ENCODE measurements around the gene SASH3. TPM values are rescaled to one million over a fixed set of nuclear protein-coding genes. Genes with fewer than 3 reads are reported as not detected.

SASH3 gene
- total RNA-seq, 1 donor from 2014 or later = not detected

GRCh38 chrX:129782706-129783105, 3.0 kb downstream of the SASH3 start:
- H3K4me1 Mint-ChIP-seq (ENCODE audit: unreplicated experiment) = peaks cover 9% of the 10 kb centered on the region
- H3K27me3 Mint-ChIP-seq (ENCODE audit: unreplicated experiment) = peaks cover 7% of the 10 kb centered on the region
- no peak for DNase-seq (ENCODE audit: low spot score)
- TF ChIP-seq, protein P1, sequence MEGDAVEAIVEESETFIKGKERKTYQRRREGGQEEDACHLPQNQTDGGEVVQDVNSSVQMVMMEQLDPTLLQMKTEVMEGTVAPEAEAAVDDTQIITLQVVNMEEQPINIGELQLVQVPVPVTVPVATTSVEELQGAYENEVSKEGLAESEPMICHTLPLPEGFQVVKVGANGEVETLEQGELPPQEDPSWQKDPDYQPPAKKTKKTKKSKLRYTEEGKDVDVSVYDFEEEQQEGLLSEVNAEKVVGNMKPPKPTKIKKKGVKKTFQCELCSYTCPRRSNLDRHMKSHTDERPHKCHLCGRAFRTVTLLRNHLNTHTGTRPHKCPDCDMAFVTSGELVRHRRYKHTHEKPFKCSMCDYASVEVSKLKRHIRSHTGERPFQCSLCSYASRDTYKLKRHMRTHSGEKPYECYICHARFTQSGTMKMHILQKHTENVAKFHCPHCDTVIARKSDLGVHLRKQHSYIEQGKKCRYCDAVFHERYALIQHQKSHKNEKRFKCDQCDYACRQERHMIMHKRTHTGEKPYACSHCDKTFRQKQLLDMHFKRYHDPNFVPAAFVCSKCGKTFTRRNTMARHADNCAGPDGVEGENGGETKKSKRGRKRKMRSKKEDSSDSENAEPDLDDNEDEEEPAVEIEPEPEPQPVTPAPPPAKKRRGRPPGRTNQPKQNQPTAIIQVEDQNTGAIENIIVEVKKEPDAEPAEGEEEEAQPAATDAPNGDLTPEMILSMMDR (IDR thresholded peaks at IDR 0.05; ENCODE audit: unreplicated experiment) = no peak
- no peak overlapping the region for H3K4me3 Mint-ChIP-seq (ENCODE audit: unreplicated experiment)
- no peak overlapping the region for H3K27ac Mint-ChIP-seq (ENCODE audit: unreplicated experiment)
- peaks cover 6% of the 10 kb centered on the region for H3K36me3 Mint-ChIP-seq (ENCODE audit: low read depth, unreplicated experiment)
- no peaks in the 10 kb centered on the region for H3K9me3 Mint-ChIP-seq (ENCODE audit: unreplicated experiment)

- no peak for DNase-seq (ENCODE audit: low spot score)
- peaks cover 7% of the 10 kb centered on the region for H3K27me3 Mint-ChIP-seq (ENCODE audit: unreplicated experiment)
- TF ChIP-seq, protein P1 (IDR thresholded peaks at IDR 0.05; ENCODE audit: unreplicated experiment) = no peak
- peaks cover 9% of the 10 kb centered on the region for H3K4me1 Mint-ChIP-seq (ENCODE audit: unreplicated experiment)
- no peak overlapping the region for H3K27ac Mint-ChIP-seq (ENCODE audit: unreplicated experiment)
- peaks cover 6% of the 10 kb centered on the region for H3K36me3 Mint-ChIP-seq (ENCODE audit: low read depth, unreplicated experiment)
- H3K9me3 Mint-ChIP-seq (ENCODE audit: unreplicated experiment) = no peaks in the 10 kb centered on the region
- no peak overlapping the region for H3K4me3 Mint-ChIP-seq (ENCODE audit: unreplicated experiment)
These were observed 3.6 kb downstream of the SASH3 start for GRCh38 chrX:129783291-129783713.

DNA sequence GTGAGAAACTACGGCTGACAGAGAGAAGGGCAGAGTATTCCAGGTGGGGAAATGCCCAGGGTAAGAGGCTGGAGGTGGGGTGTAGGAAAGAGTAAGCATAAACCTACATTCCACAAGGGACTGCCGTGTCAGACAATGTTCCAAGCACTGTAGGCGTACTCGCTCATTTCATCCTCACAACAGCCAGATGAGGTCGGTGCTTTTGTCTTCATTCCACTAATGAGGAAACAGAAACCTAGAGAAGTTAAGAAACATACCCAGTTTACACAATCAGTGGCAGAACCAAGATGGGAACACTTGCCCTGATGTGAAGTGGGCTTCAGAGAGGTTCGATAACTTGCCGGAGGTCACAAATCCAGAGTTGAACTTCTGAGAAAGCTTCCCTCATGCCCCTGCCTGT, 4.6 kb downstream of the SASH3 start:
- no peaks in the 10 kb centered on the region for H3K9me3 Mint-ChIP-seq (ENCODE audit: unreplicated experiment)
- H3K27ac Mint-ChIP-seq (ENCODE audit: unreplicated experiment) = no peak overlapping the region
- H3K4me1 Mint-ChIP-seq (ENCODE audit: unreplicated experiment) = peaks cover 9% of the 10 kb centered on the region
- no peak overlapping the region for H3K4me3 Mint-ChIP-seq (ENCODE audit: unreplicated experiment)
- TF ChIP-seq, protein P1 (IDR thresholded peaks at IDR 0.05; ENCODE audit: unreplicated experiment) = no peak
- DNase-seq (ENCODE audit: low spot score) = no peak
- peaks cover under 1% of the 10 kb centered on the region for H3K36me3 Mint-ChIP-seq (ENCODE audit: low read depth, unreplicated experiment)
- H3K27me3 Mint-ChIP-seq (ENCODE audit: unreplicated experiment) = peaks cover 3% of the 10 kb centered on the region

DNA sequence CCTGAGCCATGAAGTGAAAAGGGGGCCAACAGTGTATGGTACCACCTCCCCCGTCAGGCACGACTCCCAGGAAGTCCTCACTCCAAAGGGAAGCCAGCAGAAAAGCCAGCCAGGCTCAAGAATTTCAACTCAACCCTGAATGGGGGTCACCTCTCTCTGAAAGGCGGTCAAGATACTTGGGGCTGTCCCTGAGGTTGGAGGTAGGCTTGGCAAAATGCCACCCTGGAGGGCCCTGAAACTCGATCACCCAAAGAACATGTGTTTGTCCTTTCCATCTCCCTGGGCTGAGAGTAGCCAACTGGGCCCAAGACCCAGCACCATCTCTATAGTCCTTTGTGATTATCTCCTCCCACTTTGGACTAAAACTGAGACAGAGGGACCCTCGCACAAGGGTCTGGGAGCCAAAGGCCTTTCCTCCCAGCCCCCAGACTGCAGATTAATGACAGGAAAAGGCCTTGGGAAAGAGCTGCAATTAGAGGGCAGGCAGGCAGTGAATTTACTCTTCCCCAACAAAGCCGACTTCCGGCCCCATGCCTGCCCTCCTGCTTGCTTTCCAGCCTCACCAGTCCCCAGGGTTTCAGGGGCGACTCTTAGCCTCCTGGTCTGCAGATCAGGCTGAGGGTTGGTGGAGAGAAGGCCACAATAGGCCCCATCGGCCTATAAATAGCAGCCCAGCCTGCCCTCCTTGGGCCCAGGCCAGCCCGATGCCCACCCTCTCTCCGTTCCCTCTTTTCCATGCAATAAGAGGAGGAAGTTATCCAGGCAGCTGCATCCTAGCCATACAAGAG, 5.6 kb downstream of the SASH3 start:
- no peak overlapping the region for H3K4me3 Mint-ChIP-seq (ENCODE audit: unreplicated experiment)
- no peaks in the 10 kb centered on the region for H3K36me3 Mint-ChIP-seq (ENCODE audit: low read depth, unreplicated experiment)
- TF ChIP-seq, protein P1 (IDR thresholded peaks at IDR 0.05; ENCODE audit: unreplicated experiment) = no peak
- no peak overlapping the region for H3K27ac Mint-ChIP-seq (ENCODE audit: unreplicated experiment)
- H3K27me3 Mint-ChIP-seq (ENCODE audit: unreplicated experiment) = peaks cover 1% of the 10 kb centered on the region
- DNase-seq (ENCODE audit: low spot score) = no peak
- no peaks in the 10 kb centered on the region for H3K9me3 Mint-ChIP-seq (ENCODE audit: unreplicated experiment)
- peaks cover 9% of the 10 kb centered on the region for H3K4me1 Mint-ChIP-seq (ENCODE audit: unreplicated experiment)

- H3K36me3 Mint-ChIP-seq (ENCODE audit: low read depth, unreplicated experiment) = no peaks in the 10 kb centered on the region
- H3K27me3 Mint-ChIP-seq (ENCODE audit: unreplicated experiment) = peaks cover 1% of the 10 kb centered on the region
- no peaks in the 10 kb centered on the region for H3K9me3 Mint-ChIP-seq (ENCODE audit: unreplicated experiment)
- TF ChIP-seq, protein P1 (IDR thresholded peaks at IDR 0.05; ENCODE audit: unreplicated experiment) = no peak
- DNase-seq (ENCODE audit: low spot score) = no peak
- H3K4me1 Mint-ChIP-seq (ENCODE audit: unreplicated experiment) = peaks cover 9% of the 10 kb centered on the region
- no peak overlapping the region for H3K27ac Mint-ChIP-seq (ENCODE audit: unreplicated experiment)
- H3K4me3 Mint-ChIP-seq (ENCODE audit: unreplicated experiment) = no peak overlapping the region
These were observed 6.5 kb downstream of the SASH3 start for GRCh38 chrX:129786210-129786651.
